Thymus (tissue), 11 donors: ENCODE results near the gene DCX. TPM values are rescaled to one million over a fixed set of nuclear protein-coding genes. Genes with fewer than 3 reads are reported as not detected.
"Not testable (repeated sequence)": the region's sequence is repeated elsewhere in the genome, so short reads cannot be mapped to it uniquely, and the experiment has no call there.

ENCODE experiments used
- DNase-seq, 9 donors: peaks; one replicate each; pipeline ENCODE4 v3.0.0-alpha.2; 2013; ENCODE audit warnings: low spot score in 9 of 9, low read depth in 6 of 9, missing footprints in 1 of 9
- H3K27ac ChIP-seq, 2 donors: one replicate each; pipeline ENCODE4 v1.5.1; 2013; ENCODE audit warnings: control low read depth in 1 of 2, low read depth in 1 of 2, low read length in 1 of 2, mild to moderate bottlenecking in 1 of 2, moderate library complexity in 1 of 2
- H3K27me3 ChIP-seq, 2 donors: one replicate each; pipeline ENCODE4 v1.5.1; 2013; ENCODE audit warnings: low read length in 1 of 2; ENCODE audit not compliant: control insufficient read depth in 2 of 2, insufficient read depth in 1 of 2
- H3K36me3 ChIP-seq, 2 donors: one replicate each; pipeline ENCODE4 v1.5.1; 2013; ENCODE audit warnings: low read length in 1 of 2, mild to moderate bottlenecking in 1 of 2, moderate library complexity in 1 of 2; ENCODE audit not compliant: control insufficient read depth in 2 of 2, insufficient read depth in 2 of 2
- H3K4me1 ChIP-seq, 2 donors: one replicate each; pipeline ENCODE4 v1.5.1; 2013; ENCODE audit warnings: low read length in 2 of 2; ENCODE audit not compliant: control insufficient read depth in 2 of 2, insufficient read depth in 2 of 2
- H3K4me3 ChIP-seq, 2 donors: one replicate each; pipeline ENCODE4 v1.5.1; 2013; ENCODE audit warnings: low read length in 2 of 2, control low read depth in 1 of 2, mild to moderate bottlenecking in 1 of 2
- H3K9me3 ChIP-seq, 2 donors: one replicate each; pipeline ENCODE4 v1.5.1; 2013; ENCODE audit warnings: low read length in 1 of 2, mild to moderate bottlenecking in 1 of 2; ENCODE audit not compliant: control insufficient read depth in 2 of 2, insufficient read depth in 1 of 2
- WGBS: extraction: QIAGEN DNeasy Blood & Tissue Kit; methylation state at CpG from one replicate; pipeline ENCODE4 v1.1.7; 2013; 5-methylcytosine and 5-hydroxymethylcytosine counted together
- polyA plus RNA-seq: library from polyadenylated mRNA; stranded (reverse); fragments of 200-250 nt; gene quantifications from one replicate; pipeline ENCODE4 v1.2.3, GENCODE V29; 2013
- total RNA-seq: library from RNA; stranded (reverse); fragments of 120-200 nt; gene quantifications from one replicate; pipeline ENCODE4 v1.2.4, GENCODE V29; 2013
- donor health status: healthy.

The DCX gene
- total and polyA plus RNA-seq, 2 donors = 0.11 to 0.19 TPM

DNA sequence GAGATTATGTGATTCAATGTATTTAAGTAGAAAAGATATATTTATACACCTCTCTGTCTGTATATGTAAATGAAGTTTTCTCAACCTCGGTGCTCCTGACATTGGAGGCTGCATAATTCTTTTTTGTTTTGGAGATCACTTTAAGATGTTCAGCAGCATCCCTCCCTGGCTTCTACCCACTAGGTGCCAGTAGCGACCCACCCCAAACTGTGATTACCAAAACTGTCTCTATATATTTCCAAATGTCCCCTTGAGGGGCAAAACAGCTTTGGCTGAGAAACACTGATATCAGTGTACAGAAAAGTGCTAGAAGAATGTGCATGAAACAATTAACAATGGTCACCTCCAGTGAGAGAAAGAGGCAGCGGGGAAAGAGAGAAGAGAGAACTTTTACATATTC lies 51.2 kb downstream of the DCX start:
- H3K9me3 ChIP-seq = no peaks in the 10 kb centered on the region
- no peaks in the 10 kb centered on the region for H3K4me1 ChIP-seq
- H3K36me3 ChIP-seq = no peaks in the 10 kb centered on the region
- H3K27me3 ChIP-seq = no peaks in the 10 kb centered on the region
- 50% methylated on average over 3 of the region's 3 CpGs for WGBS
- H3K4me3 ChIP-seq = no peak overlapping the region
- H3K27ac ChIP-seq = no peak overlapping the region
- no peak for DNase-seq

DNA sequence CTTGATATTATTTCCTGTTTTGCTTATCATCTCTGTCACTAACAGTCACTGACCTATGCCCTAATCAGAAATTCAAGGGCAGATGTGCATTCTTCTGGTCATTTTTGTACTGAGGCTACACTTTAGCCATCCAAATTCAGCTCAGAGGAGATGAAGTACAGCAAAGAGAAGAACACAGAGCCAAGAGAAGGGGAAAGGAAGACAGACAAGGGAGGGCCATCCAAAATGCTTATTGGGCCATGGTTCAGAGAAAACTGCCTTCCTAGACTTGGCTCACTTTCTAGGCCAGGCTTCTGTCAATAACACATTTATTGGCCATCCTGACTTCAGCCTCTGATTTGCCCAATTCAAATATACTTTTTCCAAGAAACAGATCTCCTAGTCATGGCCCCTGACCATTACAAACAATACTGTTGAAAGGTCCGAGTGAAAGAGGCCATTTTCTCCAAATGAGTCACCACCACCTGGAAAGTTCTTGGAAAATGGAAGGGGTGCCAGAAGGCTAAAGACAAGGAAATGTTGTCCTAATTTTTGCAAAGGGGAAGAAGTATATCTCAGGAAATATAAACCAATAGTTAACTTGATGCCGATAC lies 56.4 kb downstream of the DCX start:
- no peaks in the 10 kb centered on the region for H3K9me3 ChIP-seq
- no peak overlapping the region for H3K4me3 ChIP-seq
- H3K27ac ChIP-seq = no peak overlapping the region
- H3K27me3 ChIP-seq = no peaks in the 10 kb centered on the region
- H3K36me3 ChIP-seq = no peaks in the 10 kb centered on the region
- DNase-seq = no peak
- no peaks in the 10 kb centered on the region for H3K4me1 ChIP-seq
- WGBS = 88% methylated on average over 2 of the region's 2 CpGs

DNA sequence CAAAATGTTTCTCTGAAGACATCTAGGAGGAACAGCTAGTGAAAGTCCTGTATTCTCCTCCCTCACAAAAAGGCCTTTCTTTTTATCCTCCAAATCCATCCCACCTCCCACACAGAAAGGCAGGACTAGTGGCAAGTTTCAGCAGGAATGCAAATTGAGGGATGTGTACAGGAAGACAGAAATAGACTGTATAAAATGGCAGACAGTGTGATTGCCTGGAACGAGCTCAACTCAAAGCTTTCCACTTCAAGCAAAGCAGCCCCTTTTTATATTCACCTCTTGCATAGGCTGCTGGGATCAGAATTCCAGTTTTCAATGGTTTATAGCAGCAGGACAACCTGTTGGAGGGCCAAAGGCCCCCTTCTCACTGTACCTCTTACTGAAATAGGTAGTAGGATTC lies 57.5 kb downstream of the DCX start:
- H3K4me1 ChIP-seq = no peaks in the 10 kb centered on the region
- H3K27me3 ChIP-seq = no peaks in the 10 kb centered on the region
- WGBS = 72% methylated on average over 1 of the region's 1 CpG
- no peaks in the 10 kb centered on the region for H3K36me3 ChIP-seq
- no peak overlapping the region for H3K27ac ChIP-seq
- no peak for DNase-seq
- no peak overlapping the region for H3K4me3 ChIP-seq
- no peaks in the 10 kb centered on the region for H3K9me3 ChIP-seq

DNA sequence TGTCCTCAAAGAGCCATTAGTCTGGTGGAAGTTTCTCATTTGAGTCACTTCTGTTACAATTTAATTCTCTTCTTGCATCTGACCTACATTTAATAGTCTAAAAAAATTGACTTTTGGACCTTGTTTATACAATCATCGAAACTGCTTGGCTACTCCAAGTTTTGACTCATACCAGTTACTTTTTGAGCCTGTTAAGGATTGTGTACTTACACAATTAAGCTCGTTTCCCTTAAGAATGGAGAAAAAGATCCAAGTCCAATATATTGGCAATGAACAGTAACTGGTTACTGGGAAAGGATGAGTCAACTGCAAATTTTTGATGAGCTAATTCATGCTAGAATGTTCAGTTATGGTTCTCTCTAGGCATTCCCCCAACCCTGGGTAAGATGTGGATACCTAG lies 58.2 kb downstream of the DCX start:
- Histone ChIP-seq H3K9me3 (no peaks in the 10 kb centered on the region), H3K27ac (no peak overlapping the region), H3K36me3 (no peaks in the 10 kb centered on the region), H3K4me1 (no peaks in the 10 kb centered on the region), H3K27me3 (no peaks in the 10 kb centered on the region), H3K4me3 (no peak overlapping the region)
- no peak for DNase-seq
- WGBS = 81% methylated on average over 2 of the region's 2 CpGs

DNA sequence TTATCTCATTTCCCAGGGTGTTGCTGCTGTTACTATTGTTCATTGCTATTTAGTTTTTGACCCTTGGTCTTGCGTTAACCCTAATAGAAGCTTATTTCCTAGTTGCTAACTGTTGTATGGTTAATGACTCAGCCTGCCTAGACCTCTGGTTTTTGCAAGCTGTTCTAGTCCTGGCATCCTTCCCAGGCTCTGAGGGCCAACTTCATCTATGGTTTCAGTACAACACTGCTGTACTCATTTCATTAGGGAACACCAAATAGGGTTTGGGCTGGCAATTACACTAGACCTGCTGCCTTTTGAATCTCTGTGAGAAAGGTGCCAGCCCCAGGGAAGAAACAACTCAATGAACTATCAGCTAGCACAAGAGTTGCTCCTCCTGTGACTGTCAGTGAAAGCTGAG lies 59.6 kb downstream of the DCX start:
- Histone ChIP-seq H3K9me3 (no peaks in the 10 kb centered on the region), H3K27ac (no peak overlapping the region), H3K27me3 (no peaks in the 10 kb centered on the region), H3K36me3 (no peaks in the 10 kb centered on the region), H3K4me3 (no peak overlapping the region), H3K4me1 (no peaks in the 10 kb centered on the region)
- WGBS = 98% methylated on average over 1 of the region's 1 CpG
- DNase-seq = no peak

DNA sequence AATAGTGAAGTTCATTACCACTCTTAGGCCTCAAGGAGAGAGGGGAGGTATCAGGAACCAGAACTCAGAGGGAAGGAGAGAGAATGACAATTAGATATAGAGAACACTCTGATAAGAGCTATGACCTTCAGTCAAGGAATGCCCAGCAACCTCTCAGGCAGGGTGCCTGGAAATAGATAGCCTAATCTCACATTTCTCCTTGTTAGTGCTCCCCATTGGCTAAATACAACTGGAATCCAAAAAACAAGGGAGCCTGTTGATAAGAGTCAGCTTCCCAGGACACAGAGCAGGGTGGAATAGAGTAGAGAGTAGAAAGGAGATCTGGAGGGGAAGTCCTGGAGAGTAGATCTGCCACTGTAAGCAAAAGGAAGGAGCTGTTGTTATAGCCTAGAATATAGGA lies 62.1 kb downstream of the DCX start:
- H3K4me3 ChIP-seq = no peak overlapping the region
- no peaks in the 10 kb centered on the region for H3K27me3 ChIP-seq
- no peaks in the 10 kb centered on the region for H3K36me3 ChIP-seq
- DNase-seq = no peak
- no peak overlapping the region for H3K27ac ChIP-seq
- H3K9me3 ChIP-seq = no peaks in the 10 kb centered on the region
- no peaks in the 10 kb centered on the region for H3K4me1 ChIP-seq

DNA sequence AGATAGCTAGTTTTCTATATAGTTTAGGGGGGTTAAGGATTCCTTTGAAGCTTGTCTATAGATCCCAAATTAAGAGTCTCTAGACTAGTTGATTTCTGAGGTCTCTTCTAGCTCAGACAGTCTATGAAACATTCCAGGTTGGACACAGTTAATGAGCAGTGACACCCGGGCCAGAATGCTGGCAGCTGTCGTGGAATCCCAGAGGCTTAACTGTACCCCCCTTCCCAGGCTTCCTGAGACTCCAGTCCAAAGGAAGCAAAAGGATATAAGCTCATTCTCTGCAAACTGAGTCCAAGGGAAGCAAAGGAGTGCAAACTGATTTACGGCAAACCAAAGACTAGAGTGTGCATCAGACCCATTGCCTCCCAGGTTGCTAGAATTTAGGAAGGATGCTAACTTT lies 62.9 kb downstream of the DCX start:
- Histone ChIP-seq H3K36me3 (no peaks in the 10 kb centered on the region), H3K4me3 (no peak overlapping the region)
- 87% methylated on average over 3 of the region's 3 CpGs for WGBS

DNA sequence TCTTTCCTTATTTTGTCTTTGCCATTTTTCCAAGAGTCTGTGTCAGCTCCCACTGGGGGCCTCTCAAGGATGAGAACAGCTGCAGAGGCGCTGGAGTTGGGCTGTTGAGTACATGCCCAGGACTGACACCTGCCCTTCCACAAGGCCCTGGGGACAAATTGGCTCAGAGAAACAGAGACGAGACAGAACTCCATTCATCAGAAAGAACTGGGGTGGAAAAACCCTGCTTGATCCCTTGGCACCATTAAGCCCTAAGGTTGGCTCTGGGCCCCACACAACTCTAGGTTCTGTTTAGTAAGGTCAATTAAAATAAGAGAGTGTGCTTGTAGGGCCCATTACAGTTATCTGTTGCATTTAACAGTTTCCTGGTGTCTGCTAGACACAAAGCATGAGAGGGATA lies 63.6 kb downstream of the DCX start:
- 81% methylated on average over 2 of the region's 2 CpGs for WGBS
- DNase-seq = no peak
- Histone ChIP-seq H3K27ac (no peak overlapping the region), H3K4me3 (no peak overlapping the region), H3K4me1 (no peaks in the 10 kb centered on the region), H3K36me3 (no peaks in the 10 kb centered on the region), H3K9me3 (no peaks in the 10 kb centered on the region), H3K27me3 (no peaks in the 10 kb centered on the region)

More for the DNA sequence above, 62.9 kb downstream of the DCX start:
- H3K4me1 ChIP-seq = no peaks in the 10 kb centered on the region
- H3K27ac ChIP-seq = no peak overlapping the region
- H3K9me3 ChIP-seq = no peaks in the 10 kb centered on the region
- H3K27me3 ChIP-seq = no peaks in the 10 kb centered on the region
- no peak for DNase-seq

DNA sequence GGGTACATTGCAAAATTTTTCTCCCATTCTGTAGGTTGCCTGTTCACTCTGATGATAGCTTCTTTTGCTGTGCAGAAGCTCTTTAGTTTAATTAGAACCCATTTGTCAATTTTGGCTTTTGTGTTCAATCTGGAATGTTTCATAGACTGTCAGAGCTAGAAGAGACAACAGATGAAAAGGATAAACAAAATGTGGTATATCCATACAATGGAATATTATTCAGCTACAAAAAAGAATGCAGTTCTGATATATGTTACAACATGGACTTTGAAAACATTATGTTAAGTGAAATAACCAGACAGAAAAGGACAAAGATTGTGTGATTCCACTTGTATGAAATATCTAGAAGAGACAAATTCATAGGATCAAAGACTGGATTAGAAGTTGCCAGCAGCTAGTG lies 65.8 kb downstream of the DCX start:
- H3K4me3 ChIP-seq, H3K36me3 ChIP-seq, H3K27me3 ChIP-seq, H3K4me1 ChIP-seq, H3K27ac ChIP-seq, H3K9me3 ChIP-seq, DNase-seq: not testable (repeated sequence)

DNA sequence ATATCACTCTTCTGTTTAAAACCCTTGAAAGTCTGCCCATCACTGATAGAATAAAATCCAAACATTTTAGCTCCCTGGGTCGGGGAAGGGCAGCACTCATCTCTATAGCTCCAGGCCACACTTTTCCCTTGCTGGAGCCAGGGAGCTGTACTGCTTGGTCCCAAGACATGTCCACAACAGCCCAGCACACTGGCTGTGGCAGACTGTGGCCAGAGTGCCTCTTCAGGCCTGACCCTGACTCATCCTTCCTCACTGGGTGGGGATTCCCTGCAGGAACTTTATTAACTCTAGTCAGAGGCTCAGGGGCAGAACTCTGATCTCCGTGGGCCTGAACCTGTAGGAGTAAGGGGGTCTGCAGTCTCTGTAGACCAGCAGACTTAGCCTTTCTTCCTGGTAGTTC lies 71.9 kb downstream of the DCX start:
- Histone ChIP-seq H3K9me3 (no peaks in the 10 kb centered on the region), H3K27me3 (no peaks in the 10 kb centered on the region), H3K27ac (no peak overlapping the region), H3K4me3 (no peak overlapping the region), H3K36me3 (no peaks in the 10 kb centered on the region), H3K4me1 (no peaks in the 10 kb centered on the region)
- DNase-seq = no peak
- WGBS = 83% methylated on average over 2 of the region's 2 CpGs
